ENCODE measurements around the gene CIRBP. TPM values are rescaled to one million over a fixed set of nuclear protein-coding genes. Genes with fewer than 3 reads are reported as not detected.

Gene CIRBP
- polyA plus RNA-seq, 2 donors = 231 to 265 TPM

- Histone ChIP-seq H3K4me3 (ENCODE audit: low read depth in 1 of 2, low read length in 2 of 2) (no peak overlapping the region), H3K4me1 (ENCODE audit: control insufficient read depth in 2 of 2, insufficient read depth in 2 of 2, low read length in 1 of 2) (peaks cover 12 to 37% of the 10 kb centered on the region in 2 donors), H3K27ac (ENCODE audit: low read depth in 2 of 2, low read length in 1 of 2) (peak overlapping the region; percentile 98 to 99), H3K36me3 (ENCODE audit: control insufficient read depth in 2 of 2, insufficient read depth in 2 of 2, low read length in 1 of 2) (peaks cover 16 to 39% of the 10 kb centered on the region in 2 donors), H3K9me3 (ENCODE audit: control insufficient read depth in 2 of 2, insufficient read depth in 1 of 2, low read depth in 1 of 2, low read length in 1 of 2) (no peaks in the 10 kb centered on the region), H3K27me3 (ENCODE audit: control insufficient read depth in 1 of 2, insufficient read depth in 2 of 2, low read length in 2 of 2) (no peaks in the 10 kb centered on the region)
- 77 to 83% methylated on average over 50 to 52 of the region's 52 CpGs for WGBS, 2 donors
Observed at GRCh38 chr19:1255186-1256161, 13.7 kb upstream of the CIRBP start.

GRCh38 chr19:1256646-1257474 is 12.3 kb upstream of the CIRBP start:
- Histone ChIP-seq H3K36me3 (ENCODE audit: control insufficient read depth in 2 of 2, insufficient read depth in 2 of 2, low read length in 1 of 2) (peaks cover 16 to 36% of the 10 kb centered on the region in 2 donors), H3K9me3 (ENCODE audit: control insufficient read depth in 2 of 2, insufficient read depth in 1 of 2, low read depth in 1 of 2, low read length in 1 of 2) (no peaks in the 10 kb centered on the region), H3K4me3 (ENCODE audit: low read depth in 1 of 2, low read length in 2 of 2) (no peak overlapping the region), H3K4me1 (ENCODE audit: control insufficient read depth in 2 of 2, insufficient read depth in 2 of 2, low read length in 1 of 2) (peaks cover 13 to 44% of the 10 kb centered on the region in 2 donors), H3K27ac (ENCODE audit: low read depth in 2 of 2, low read length in 1 of 2) (peak overlapping the region; percentile 72 to 94), H3K27me3 (ENCODE audit: control insufficient read depth in 1 of 2, insufficient read depth in 2 of 2, low read length in 2 of 2) (no peaks in the 10 kb centered on the region)
- WGBS, 2 donors = 74 to 86% methylated on average over 44 to 46 of the region's 46 CpGs

GRCh38 chr19:1257475-1258162 is 11.5 kb upstream of the CIRBP start:
- Histone ChIP-seq H3K27me3 (ENCODE audit: control insufficient read depth in 1 of 2, insufficient read depth in 2 of 2, low read length in 2 of 2) (no peaks in the 10 kb centered on the region), H3K4me3 (ENCODE audit: low read depth in 1 of 2, low read length in 2 of 2) (no peak overlapping the region), H3K36me3 (ENCODE audit: control insufficient read depth in 2 of 2, insufficient read depth in 2 of 2, low read length in 1 of 2) (peaks cover 16 to 34% of the 10 kb centered on the region in 2 donors), H3K4me1 (ENCODE audit: control insufficient read depth in 2 of 2, insufficient read depth in 2 of 2, low read length in 1 of 2) (peaks cover 16 to 48% of the 10 kb centered on the region in 2 donors), H3K27ac (ENCODE audit: low read depth in 2 of 2, low read length in 1 of 2) (peak overlapping the region; percentile 72 to 94), H3K9me3 (ENCODE audit: control insufficient read depth in 2 of 2, insufficient read depth in 1 of 2, low read depth in 1 of 2, low read length in 1 of 2) (no peaks in the 10 kb centered on the region)
- WGBS, 2 donors = 52 to 64% methylated on average over 23 of the region's 23 CpGs

- Histone ChIP-seq H3K9me3 (ENCODE audit: control insufficient read depth in 2 of 2, insufficient read depth in 1 of 2, low read depth in 1 of 2, low read length in 1 of 2) (no peaks in the 10 kb centered on the region), H3K4me3 (ENCODE audit: low read depth in 1 of 2, low read length in 2 of 2) (no peak overlapping the region), H3K36me3 (ENCODE audit: control insufficient read depth in 2 of 2, insufficient read depth in 2 of 2, low read length in 1 of 2) (peaks cover 16 to 34% of the 10 kb centered on the region in 2 donors), H3K27ac (ENCODE audit: low read depth in 2 of 2, low read length in 1 of 2) (peak overlapping the region; percentile 72 to 94), H3K4me1 (ENCODE audit: control insufficient read depth in 2 of 2, insufficient read depth in 2 of 2, low read length in 1 of 2) (peaks cover 19 to 52% of the 10 kb centered on the region in 2 donors), H3K27me3 (ENCODE audit: control insufficient read depth in 1 of 2, insufficient read depth in 2 of 2, low read length in 2 of 2) (no peaks in the 10 kb centered on the region)
- 56 to 66% methylated on average over 8 of the region's 8 CpGs for WGBS, 2 donors
Observed at GRCh38 chr19:1258163-1258492, 11.0 kb upstream of the CIRBP start.

GRCh38 chr19:1258707-1259205 is 10.4 kb upstream of the CIRBP start:
- Histone ChIP-seq H3K4me1 (ENCODE audit: control insufficient read depth in 2 of 2, insufficient read depth in 2 of 2, low read length in 1 of 2) (peaks cover 18 to 47% of the 10 kb centered on the region in 2 donors), H3K9me3 (ENCODE audit: control insufficient read depth in 2 of 2, insufficient read depth in 1 of 2, low read depth in 1 of 2, low read length in 1 of 2) (no peaks in the 10 kb centered on the region), H3K27ac (ENCODE audit: low read depth in 2 of 2, low read length in 1 of 2) (peak overlapping the region; percentile 94 to 98), H3K36me3 (ENCODE audit: control insufficient read depth in 2 of 2, insufficient read depth in 2 of 2, low read length in 1 of 2) (peaks cover 16 to 34% of the 10 kb centered on the region in 2 donors), H3K4me3 (ENCODE audit: low read depth in 1 of 2, low read length in 2 of 2) (peak overlapping the region in 1 of 2 donors; percentile 5), H3K27me3 (ENCODE audit: control insufficient read depth in 1 of 2, insufficient read depth in 2 of 2, low read length in 2 of 2) (no peaks in the 10 kb centered on the region)
- WGBS, 2 donors = 10 to 19% methylated on average over 15 of the region's 15 CpGs

GRCh38 chr19:1259206-1259875 is 9.8 kb upstream of the CIRBP start:
- Histone ChIP-seq H3K36me3 (ENCODE audit: control insufficient read depth in 2 of 2, insufficient read depth in 2 of 2, low read length in 1 of 2) (peaks cover 12 to 30% of the 10 kb centered on the region in 2 donors), H3K27me3 (ENCODE audit: control insufficient read depth in 1 of 2, insufficient read depth in 2 of 2, low read length in 2 of 2) (no peaks in the 10 kb centered on the region), H3K27ac (ENCODE audit: low read depth in 2 of 2, low read length in 1 of 2) (peak overlapping the region; percentile 94 to 98), H3K4me3 (ENCODE audit: low read depth in 1 of 2, low read length in 2 of 2) (peak overlapping the region; percentile 5 to 9), H3K9me3 (ENCODE audit: control insufficient read depth in 2 of 2, insufficient read depth in 1 of 2, low read depth in 1 of 2, low read length in 1 of 2) (no peaks in the 10 kb centered on the region), H3K4me1 (ENCODE audit: control insufficient read depth in 2 of 2, insufficient read depth in 2 of 2, low read length in 1 of 2) (peaks cover 12 to 44% of the 10 kb centered on the region in 2 donors)
- 12 to 15% methylated on average over 17 of the region's 17 CpGs for WGBS, 2 donors

GRCh38 chr19:1259876-1260748 is 9.0 kb upstream of the CIRBP start:
- peak overlapping the region; percentile 8 to 20 for H3K4me3 ChIP-seq (ENCODE audit: low read depth in 1 of 2, low read length in 2 of 2)
- peaks cover 12 to 22% of the 10 kb centered on the region in 2 donors for H3K36me3 ChIP-seq (ENCODE audit: control insufficient read depth in 2 of 2, insufficient read depth in 2 of 2, low read length in 1 of 2)

More at GRCh38 chr19:1259876-1260748, 9.0 kb upstream of the CIRBP start:
- Histone ChIP-seq H3K27ac (ENCODE audit: low read depth in 2 of 2, low read length in 1 of 2) (peak overlapping the region; percentile 94 to 98), H3K9me3 (ENCODE audit: control insufficient read depth in 2 of 2, insufficient read depth in 1 of 2, low read depth in 1 of 2, low read length in 1 of 2) (no peaks in the 10 kb centered on the region), H3K27me3 (ENCODE audit: control insufficient read depth in 1 of 2, insufficient read depth in 2 of 2, low read length in 2 of 2) (no peaks in the 10 kb centered on the region), H3K4me1 (ENCODE audit: control insufficient read depth in 2 of 2, insufficient read depth in 2 of 2, low read length in 1 of 2) (peaks cover 12 to 45% of the 10 kb centered on the region in 2 donors)
- WGBS, 2 donors = 9 to 12% methylated on average over 18 to 33 of the region's 33 CpGs

All from esophagus (tissue), 2 donors.